GM19467 (cell line): ENCODE measurements around the gene SPEN.
A peak's percentile ranks its signal among the peaks of the same experiment; 100 is the strongest.

Experiments used
- ATAC-seq: cut with Tn5 transposase; IDR thresholded peaks from one replicate; pipeline ENCODE4 v1.9.1; 2021; ENCODE audit warnings: mild to moderate bottlenecking, moderate library complexity; ENCODE audit not compliant: unreplicated experiment

SPEN gene

GRCh38 chr1:15946571-15947381 lies 99.3 kb downstream of the SPEN start:
- ATAC-seq: no peak

GRCh38 chr1:15947382-15948090 lies 100.0 kb downstream of the SPEN start:
- no peak for ATAC-seq

GRCh38 chr1:15948091-15948591 lies 100.6 kb downstream of the SPEN start:
- ATAC-seq: no peak

GRCh38 chr1:15948595-15949452 lies 101.3 kb downstream of the SPEN start:
- no peak for ATAC-seq

- peak; percentile 58 for ATAC-seq
Observed at GRCh38 chr1:15949453-15950245, 102.1 kb downstream of the SPEN start.

GRCh38 chr1:15950302-15950701 lies 102.8 kb downstream of the SPEN start:
- no peak for ATAC-seq

- ATAC-seq: no peak
Observed at GRCh38 chr1:15950763-15951295, 103.3 kb downstream of the SPEN start.

GRCh38 chr1:15951341-15952153 lies 104.0 kb downstream of the SPEN start:
- ATAC-seq: no peak

GRCh38 chr1:15952317-15953258 lies 105.1 kb downstream of the SPEN start:
- ATAC-seq: no peak

- no peak for ATAC-seq
Observed at GRCh38 chr1:15953294-15953771, 105.8 kb downstream of the SPEN start.

- no peak for ATAC-seq
Observed at GRCh38 chr1:15953791-15954241, 106.3 kb downstream of the SPEN start.

- ATAC-seq: no peak
Observed at GRCh38 chr1:15954316-15954715, 106.8 kb downstream of the SPEN start.

- ATAC-seq: no peak
Observed at GRCh38 chr1:15955552-15955951, 108.0 kb downstream of the SPEN start.

GRCh38 chr1:15956150-15956549 lies 108.6 kb downstream of the SPEN start:
- ATAC-seq: no peak

- ATAC-seq: no peak
Observed at GRCh38 chr1:15957221-15958095, 110.0 kb downstream of the SPEN start.

GRCh38 chr1:15958111-15958510 lies 110.6 kb downstream of the SPEN start:
- no peak for ATAC-seq

GRCh38 chr1:15958793-15959192 lies 111.3 kb downstream of the SPEN start:
- ATAC-seq: no peak
